HepG2 (cell line): ENCODE results near the gene FMO1.

ENCODE experiments used
- CHCHD3 ChIP-seq: sonication (generic); formaldehyde crosslinking; IDR thresholded peaks from 2 replicates; pipeline ENCODE4 v1.8.0; 2022; ENCODE audit warnings: mild to moderate bottlenecking, missing genetic modification reagents, moderate library complexity
- CTCF ChIP-seq: sonication (generic); formaldehyde crosslinking; IDR thresholded peaks from 2 replicates; pipeline ENCODE4 v1.5.0; 2020; ENCODE audit warnings: mild to moderate bottlenecking, missing genetic modification reagents, moderate library complexity
- FIP1L1 ChIP-seq: fragments of 200-400 bp; formaldehyde crosslinking; IDR thresholded peaks from 2 replicates; pipeline ENCODE4 v1.6.1; 2018; ENCODE audit warnings: low read depth, mild to moderate bottlenecking, low read length, moderate library complexity, borderline replicate concordance; ENCODE audit not compliant: insufficient read depth
- FOXA1 ChIP-seq, 2 experiments: fragments of 450-650 bp in 1 of 2; sonication (generic) in 1 of 2; formaldehyde crosslinking in 1 of 2; IDR thresholded peaks; 2 replicates each; pipeline versions ENCODE4 v1.4.0 to v1.6.1; 2016 to 2020; ENCODE audit warnings: missing genetic modification reagents in 1 of 2
- FOXK2 ChIP-seq: fragments of 450-650 bp; IDR thresholded peaks from 2 replicates; pipeline ENCODE4 v1.6.1; 2016
- PHB2 ChIP-seq: fragments of 450-650 bp; IDR thresholded peaks from 2 replicates; pipeline ENCODE4 v1.6.1; 2018; ENCODE audit not compliant: partially characterized antibody
- POLR2AphosphoS5 ChIP-seq: IDR thresholded peaks from 2 replicates; pipeline ENCODE4 v1.6.1; 2012; ENCODE audit warnings: low read depth, low read length
- REL ChIP-seq: sonication (generic); formaldehyde crosslinking; conservative IDR thresholded peaks from 2 replicates; pipeline ENCODE4 v1.8.0; 2022; ENCODE audit warnings: mild to moderate bottlenecking, missing genetic modification reagents, moderate library complexity
- SRSF1 ChIP-seq: fragments of 200-400 bp; formaldehyde crosslinking; optimal IDR thresholded peaks from 2 replicates; pipeline ENCODE3; 2017; ENCODE audit warnings: mild to moderate bottlenecking, low read depth, low read length, moderate library complexity
- SRSF9 ChIP-seq: fragments of 200-400 bp; formaldehyde crosslinking; IDR thresholded peaks from 2 replicates; pipeline ENCODE4 v1.6.1; 2018; ENCODE audit warnings: borderline replicate concordance, mild to moderate bottlenecking, low read depth, low read length; ENCODE audit not compliant: insufficient read depth, poor library complexity, severe bottlenecking
- TF ChIP-seq, protein P1 (sequence below): sonication (generic); formaldehyde crosslinking; IDR thresholded peaks from 2 replicates; pipeline ENCODE4 v1.4.0; 2020; ENCODE audit warnings: mild to moderate bottlenecking, missing genetic modification reagents, borderline replicate concordance
- TF ChIP-seq, protein P2 (sequence below): sonication (generic); formaldehyde crosslinking; IDR thresholded peaks from 2 replicates; pipeline ENCODE4 v1.4.0; 2020; ENCODE audit warnings: missing genetic modification reagents
- TF ChIP-seq, protein P3 (sequence below): sonication (generic); formaldehyde crosslinking; IDR thresholded peaks from 2 replicates; pipeline ENCODE4 v1.8.0; 2022; ENCODE audit warnings: low read depth, missing genetic modification reagents

DNA sequence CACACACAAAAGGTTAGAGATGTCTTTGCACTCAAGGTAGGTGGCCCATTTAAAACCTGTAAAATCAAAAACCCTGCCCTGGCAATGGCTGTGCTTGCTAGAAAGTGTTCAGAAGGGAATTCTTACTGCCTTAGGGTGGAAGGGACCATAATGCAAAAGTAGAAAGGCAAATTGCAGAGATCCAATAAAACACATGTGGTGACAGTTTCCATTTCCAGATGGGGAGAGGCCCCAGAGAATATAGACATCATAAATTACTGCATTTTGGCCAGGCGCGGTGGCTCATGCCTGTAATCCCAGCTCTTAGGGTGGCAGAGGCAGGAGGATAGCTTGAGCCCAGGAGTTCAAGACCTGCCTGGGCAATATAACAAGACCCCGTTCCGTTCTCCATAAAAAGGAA, 13.0 kb downstream of the FMO1 start:
- TF ChIP-seq POLR2AphosphoS5 (no peak), SRSF9 (no peak), SRSF1 (no peak), REL (CRISPR knock-in tag) (no peak), FIP1L1 (no peak), FOXA1 (IDR thresholded peaks at IDR 0.05) (no peak), FOXA1 (CRISPR knock-in tag; IDR thresholded peaks at IDR 0.05) (no peak), CTCF (CRISPR knock-in tag) (no peak), PHB2 (no peak), FOXK2 (no peak), CHCHD3 (CRISPR knock-in tag) (no peak)
- TF ChIP-seq, protein P1, sequence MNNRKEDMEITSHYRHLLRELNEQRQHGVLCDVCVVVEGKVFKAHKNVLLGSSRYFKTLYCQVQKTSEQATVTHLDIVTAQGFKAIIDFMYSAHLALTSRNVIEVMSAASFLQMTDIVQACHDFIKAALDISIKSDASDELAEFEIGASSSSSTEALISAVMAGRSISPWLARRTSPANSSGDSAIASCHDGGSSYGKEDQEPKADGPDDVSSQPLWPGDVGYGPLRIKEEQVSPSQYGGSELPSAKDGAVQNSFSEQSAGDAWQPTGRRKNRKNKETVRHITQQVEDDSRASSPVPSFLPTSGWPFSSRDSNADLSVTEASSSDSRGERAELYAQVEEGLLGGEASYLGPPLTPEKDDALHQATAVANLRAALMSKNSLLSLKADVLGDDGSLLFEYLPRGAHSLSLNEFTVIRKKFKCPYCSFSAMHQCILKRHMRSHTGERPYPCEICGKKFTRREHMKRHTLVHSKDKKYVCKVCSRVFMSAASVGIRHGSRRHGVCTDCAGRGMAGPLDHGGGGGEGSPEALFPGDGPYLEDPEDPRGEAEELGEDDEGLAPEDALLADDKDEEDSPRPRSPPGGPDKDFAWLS (CRISPR knock-in tag), result no peak
- TF ChIP-seq, protein P2, sequence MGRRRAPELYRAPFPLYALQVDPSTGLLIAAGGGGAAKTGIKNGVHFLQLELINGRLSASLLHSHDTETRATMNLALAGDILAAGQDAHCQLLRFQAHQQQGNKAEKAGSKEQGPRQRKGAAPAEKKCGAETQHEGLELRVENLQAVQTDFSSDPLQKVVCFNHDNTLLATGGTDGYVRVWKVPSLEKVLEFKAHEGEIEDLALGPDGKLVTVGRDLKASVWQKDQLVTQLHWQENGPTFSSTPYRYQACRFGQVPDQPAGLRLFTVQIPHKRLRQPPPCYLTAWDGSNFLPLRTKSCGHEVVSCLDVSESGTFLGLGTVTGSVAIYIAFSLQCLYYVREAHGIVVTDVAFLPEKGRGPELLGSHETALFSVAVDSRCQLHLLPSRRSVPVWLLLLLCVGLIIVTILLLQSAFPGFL (CRISPR knock-in tag), result no peak
- TF ChIP-seq, protein P3, sequence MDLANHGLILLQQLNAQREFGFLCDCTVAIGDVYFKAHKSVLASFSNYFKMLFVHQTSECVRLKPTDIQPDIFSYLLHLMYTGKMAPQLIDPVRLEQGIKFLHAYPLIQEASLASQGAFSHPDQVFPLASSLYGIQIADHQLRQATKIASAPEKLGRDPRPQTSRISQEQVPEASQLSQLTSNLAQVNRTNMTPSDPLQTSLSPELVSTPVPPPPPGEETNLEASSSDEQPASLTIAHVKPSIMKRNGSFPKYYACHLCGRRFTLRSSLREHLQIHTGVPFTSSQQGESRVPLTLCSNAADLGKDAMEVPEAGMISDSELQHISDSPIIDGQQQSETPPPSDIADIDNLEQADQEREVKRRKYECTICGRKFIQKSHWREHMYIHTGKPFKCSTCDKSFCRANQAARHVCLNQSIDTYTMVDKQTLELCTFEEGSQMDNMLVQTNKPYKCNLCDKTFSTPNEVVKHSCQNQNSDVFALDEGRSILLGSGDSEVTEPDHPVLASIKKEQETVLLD (CRISPR knock-in tag), result no peak
